Activated T-cell treated with anti-CD3 and anti-CD28 coated beads for 48 hours (primary cell): ENCODE data around the gene CALY.

ENCODE experiments used
- DNase-seq: peaks from one replicate; pipeline ENCODE4 v3.0.0-alpha.2; 2020; ENCODE audit warnings: low read depth

Gene CALY

DNA sequence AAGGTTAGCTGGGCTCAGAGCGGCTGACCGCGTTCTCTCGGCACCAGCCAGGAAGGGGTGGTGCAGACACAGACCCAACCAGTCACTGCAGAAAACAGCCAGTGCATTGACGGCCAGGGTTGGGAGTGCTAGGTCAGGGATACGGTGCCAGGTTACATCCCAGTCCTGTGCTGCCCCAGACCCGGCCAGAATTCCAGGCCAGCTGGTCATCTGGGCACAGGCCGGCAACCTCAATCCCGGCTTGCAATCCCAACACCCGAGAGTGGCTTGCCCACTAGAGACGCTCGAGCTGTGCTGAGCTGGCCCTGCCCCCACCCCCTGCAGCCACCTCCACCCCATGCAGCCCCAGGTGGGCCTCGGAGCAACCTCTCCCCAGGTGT is 14.2 kb upstream of the CALY start:
- no peak for DNase-seq

DNA sequence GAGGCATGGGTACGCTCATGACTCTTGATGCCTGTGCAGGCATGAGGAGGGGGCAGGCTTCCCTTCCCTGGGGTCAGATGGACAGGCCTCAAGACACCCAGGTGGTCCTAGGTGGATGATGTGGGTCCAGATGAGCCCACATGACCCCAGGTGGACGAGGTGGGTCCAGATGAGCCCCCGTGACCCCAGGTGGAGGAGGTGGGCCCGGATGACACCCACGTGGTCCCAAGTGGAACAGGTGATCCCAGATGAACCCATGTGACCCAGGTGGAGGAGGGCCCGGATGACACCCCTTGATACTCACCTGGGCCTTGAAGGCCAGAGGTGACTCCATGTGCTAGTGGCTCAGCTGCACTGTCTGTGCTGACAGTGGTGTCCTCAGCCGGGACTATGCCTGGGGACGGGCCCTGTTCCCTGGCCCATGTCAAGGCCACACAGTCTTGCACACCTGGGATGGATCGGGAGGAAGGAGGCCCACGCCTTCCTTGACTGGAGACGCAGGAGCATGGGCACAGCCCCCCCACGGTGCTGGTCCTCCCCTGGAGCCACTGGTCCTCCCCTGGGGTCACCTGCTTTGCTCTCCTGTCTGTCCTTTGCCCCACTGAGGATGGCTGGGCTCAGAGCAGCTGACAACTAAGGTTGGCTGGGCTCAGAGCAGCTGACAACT is 13.7 kb upstream of the CALY start:
- no peak for DNase-seq

DNA sequence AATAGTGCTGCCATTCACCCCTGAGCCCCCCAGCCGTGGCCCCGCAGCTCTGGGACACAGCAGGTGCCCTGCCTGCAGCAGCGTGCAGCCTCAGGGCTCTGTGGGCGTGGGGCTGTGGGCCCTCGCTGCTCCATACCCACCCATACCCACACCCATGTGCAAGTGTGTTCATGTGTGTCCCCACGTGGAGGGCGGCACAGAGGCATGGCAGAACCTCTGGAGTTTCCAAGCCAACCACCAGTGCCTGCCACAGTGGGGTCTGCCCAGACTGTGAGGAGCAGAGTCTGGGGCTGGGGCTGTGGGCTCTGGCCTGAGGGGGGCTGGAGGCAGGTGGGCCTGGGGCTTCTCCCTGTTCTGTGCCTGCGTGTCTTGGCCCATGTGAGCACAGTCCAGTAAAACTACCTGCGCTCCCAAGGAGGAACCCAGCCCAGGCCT is 12.9 kb upstream of the CALY start:
- no peak for DNase-seq

DNA sequence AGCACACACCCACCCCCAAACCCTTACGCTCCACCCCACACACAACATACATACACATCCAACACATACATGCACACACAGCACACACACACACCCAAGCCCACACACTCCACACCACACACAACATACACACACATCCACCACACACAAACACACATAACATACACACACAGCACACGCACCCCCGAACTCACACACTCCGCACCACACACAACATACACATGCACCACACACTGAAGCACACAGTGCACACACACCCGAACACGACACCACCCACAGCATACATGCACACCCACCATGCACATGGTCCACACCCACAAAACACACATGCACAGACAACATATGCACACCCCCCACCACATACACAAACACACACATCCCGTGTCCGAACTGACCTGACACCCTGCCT is 12.5 kb upstream of the CALY start:
- no peak for DNase-seq

DNA sequence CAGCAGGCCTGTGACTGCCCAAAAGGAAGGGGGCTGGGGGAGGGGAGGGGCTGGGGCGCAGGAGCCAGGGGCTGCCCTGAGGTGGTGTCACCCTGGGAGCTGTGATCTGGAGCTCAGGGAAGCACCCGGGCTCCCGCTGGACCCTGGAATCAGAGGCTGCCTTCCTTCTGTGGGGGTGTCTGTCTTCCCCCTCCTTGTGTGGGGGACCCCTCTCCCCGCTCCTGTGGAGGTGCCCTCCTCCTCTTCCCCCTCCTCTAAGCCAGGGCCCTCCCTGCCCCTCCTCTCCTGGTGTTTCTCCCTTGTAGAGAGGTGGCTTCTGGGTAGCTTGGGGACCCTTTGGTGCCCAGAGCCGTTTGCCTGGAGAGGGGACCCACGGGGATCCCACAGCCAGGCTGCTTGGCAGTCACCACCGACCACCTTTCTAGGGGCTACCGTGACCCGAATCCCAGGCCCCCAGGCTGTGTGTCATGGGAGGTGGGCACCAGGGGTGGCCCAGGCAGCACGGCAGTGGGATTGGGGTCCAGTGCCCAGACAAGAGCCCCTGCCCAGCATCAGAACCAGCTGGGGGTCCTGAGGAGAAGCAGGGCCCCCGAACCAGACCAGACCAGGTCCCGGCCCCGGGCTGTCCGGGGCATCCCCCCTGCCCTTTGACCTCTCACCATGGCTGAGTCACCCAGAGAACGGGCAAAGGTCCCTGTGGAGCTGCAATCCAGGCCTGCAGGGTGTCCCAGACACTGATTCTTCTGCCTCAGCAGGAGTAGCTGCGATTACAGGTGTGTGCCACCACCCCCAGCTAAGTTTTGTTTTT is 11.2 kb upstream of the CALY start:
- DNase-seq = no peak

DNA sequence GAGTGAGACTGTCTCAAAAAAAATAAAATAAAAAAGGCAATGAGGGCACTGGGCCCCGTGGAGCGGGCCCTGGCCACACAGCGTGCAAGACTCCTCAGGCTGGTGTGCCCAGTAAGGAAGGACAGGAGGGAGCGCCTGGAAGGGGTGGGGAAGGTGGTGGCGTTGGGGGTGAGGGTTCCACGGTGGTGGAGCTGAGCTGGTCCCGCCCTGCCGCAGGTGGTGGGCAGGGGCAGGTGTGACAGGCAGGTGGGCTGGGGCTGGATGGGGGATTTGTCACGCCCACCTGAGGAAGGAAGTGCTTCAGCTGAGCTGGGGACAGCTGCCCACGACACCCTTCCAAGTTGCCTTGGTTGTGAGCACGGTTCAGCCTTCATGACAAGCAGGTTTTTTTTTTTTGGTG is 9.7 kb upstream of the CALY start:
- no peak for DNase-seq

DNA sequence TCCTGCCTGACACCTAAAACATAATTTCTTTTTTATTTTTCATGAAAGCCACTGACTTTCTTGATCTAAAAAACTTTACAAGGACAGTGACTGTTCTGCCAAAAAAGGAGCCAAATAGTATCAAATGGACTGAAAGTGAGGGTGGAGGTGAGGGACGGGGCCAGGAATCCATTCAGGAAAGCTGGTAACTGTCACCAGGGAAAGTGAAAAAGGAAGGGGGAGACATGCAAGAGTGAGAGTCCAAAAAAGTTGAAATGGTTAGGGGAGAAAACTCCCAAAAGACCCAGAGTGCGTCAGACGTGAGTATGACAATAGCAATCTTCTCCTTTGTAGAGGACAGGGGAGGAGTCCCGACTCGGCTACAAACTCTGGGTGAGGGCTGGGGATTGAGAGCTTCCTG is 7.5 kb upstream of the CALY start:
- no peak for DNase-seq

DNA sequence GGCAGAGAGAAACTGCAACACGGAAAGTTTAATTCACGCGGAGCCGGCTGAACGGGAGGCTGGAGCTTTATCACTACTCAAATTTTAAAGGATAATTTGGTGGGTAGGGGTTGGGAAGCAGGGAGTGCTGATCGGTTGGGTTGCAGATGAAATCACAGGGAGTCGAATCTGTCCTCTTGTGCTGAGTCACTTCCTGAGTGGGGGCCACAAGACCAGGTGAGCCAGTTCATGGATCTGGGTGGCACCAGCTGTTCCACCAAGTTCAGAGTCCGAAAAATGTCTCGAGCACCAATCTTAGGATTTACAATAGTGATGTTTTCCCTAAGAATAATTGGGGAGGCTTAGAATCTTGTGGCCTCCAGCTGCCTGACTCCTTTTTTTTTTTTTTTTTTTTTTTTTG is 6.9 kb upstream of the CALY start:
- DNase-seq = no peak

DNA sequence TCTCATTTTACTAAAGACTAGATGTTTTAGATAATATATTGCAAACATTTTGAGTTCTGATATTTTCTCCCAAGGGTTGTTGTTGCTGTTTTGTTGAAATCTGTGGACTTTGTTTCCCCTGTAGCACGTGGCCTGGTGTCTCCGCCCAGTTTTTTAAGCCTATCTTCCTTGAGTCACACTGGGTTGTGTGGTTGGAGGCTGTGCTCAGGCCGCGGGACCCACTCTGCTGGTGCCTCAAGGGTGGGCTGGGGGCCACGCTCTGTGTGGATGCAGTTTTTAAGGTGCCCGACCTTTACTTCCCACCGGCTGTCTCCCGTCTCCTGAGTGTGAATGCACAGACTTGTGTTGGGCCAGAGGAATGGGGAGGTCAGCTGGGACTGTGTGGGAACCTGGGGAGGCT is 6.2 kb upstream of the CALY start:
- DNase-seq = no peak

DNA sequence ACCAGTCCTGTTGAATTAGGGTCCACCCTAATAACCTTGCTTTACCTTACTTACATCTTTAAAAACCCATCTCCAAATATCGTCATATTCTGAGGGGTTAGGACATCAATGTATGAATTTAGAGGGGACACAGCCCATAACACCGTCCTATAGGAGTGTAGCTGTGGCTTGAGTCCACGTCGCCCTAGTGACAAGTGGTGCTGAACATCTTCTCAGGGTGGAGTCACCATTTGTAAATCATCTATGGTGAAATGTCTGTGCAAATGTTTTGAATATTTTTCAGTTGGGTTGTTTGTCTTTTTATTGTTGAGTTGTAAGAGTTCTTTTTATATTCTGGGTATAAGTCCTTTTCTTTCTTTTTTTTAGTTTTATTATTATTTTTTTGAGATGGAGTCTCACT is 5.3 kb upstream of the CALY start:
- no peak for DNase-seq

DNA sequence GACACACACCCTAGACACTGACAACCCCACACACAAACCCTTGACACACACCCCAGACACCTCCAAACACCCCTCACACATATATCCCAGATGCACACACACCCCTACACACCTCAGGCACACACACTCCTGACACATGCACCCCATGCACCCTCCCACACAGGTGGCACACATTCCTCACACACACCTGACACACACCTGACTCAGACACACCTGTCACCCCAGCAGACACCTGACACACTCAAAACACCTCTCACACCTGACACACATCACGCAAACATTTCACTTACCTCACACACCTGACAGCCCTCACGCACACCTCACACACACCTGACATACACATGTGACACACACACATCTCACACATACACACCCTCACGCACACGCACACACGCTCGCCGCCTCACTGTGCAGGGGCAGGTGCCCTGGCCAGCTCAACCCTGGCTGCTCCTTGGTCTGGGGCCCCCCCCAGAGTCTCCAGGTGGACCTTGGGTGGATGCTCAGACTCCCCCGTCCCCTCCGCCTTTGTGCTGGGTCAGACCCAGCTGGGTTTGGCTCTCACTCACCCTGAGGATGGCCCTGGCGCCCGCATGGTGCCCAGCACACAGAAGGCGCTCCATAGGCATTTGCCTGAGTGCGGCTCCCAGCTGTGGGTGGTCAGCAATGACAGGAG is 3.1 kb upstream of the CALY start:
- DNase-seq = no peak

DNA sequence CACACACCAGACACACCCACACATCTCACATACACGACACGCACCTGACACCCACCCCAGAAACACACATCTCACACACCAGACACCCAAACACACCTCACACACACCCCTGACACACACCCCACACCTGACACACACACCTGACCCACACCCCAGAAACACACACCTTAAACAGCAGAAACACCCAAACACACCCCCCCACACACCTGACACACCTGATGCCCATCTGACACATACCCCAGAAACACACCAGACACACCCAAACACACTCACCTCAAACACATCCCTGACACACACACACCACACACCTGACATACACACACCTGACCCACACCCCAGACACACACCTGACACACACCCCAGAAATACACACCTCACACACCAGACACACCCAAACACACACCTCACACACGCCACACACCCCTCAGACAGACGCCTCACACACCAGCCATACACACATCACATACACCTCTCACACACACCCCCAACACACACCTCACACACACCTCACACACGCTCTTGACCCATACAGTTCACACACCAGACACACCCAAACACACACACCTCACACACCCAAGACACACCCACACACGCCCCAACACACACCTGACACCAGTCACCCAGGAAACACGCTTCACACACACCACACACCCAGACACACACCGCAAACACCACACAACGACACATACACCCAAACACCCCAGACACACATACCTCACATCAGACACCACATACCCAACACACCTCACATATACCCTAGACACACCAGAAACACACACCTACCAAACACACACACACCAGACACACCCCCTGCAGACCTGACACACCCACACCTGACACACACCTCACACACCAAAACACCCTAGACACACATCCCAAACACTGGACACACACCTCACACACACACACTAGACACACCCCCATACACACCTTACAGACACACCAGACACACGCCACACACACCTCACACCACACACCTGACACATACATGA is 1.7 kb upstream of the CALY start:
- DNase-seq = no peak

DNA sequence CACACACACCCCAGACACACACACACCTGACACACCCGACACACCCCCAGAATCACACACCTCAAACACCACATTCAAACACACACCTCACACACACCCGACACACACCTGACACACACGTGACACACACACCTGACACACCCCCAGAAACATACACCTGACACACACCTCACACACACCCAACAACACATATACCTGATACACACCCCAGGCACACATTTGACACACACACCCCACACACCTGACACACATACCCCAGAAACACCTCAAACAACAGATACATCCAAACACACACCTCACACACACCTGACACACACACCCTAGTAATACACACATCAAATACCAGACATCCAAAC is 652 bp upstream of the CALY start:
- no peak for DNase-seq

DNA sequence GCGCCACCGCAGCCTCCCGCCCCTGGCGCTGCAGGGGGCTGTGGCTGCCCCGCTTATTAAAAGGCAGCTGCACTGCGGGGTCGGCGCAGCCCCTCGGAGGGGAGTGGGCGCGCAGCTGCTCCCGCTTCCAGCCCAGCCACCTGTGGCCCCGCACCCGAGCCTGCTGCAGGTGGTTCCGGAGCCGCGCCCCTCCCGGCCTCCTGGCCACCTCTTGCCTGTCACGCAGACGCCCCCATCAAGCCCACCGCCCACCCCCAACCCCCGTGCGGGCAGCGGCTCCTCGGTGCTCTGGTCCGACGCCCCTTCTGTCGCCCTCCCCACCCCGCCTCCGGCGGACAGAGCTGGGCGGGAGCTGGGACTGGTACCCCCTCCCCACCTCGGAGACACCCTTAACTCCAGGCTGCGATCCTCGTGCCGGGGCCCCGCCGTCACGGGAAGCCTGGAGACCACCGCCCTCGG is 549 bp downstream of the CALY start:
- no peak for DNase-seq

DNA sequence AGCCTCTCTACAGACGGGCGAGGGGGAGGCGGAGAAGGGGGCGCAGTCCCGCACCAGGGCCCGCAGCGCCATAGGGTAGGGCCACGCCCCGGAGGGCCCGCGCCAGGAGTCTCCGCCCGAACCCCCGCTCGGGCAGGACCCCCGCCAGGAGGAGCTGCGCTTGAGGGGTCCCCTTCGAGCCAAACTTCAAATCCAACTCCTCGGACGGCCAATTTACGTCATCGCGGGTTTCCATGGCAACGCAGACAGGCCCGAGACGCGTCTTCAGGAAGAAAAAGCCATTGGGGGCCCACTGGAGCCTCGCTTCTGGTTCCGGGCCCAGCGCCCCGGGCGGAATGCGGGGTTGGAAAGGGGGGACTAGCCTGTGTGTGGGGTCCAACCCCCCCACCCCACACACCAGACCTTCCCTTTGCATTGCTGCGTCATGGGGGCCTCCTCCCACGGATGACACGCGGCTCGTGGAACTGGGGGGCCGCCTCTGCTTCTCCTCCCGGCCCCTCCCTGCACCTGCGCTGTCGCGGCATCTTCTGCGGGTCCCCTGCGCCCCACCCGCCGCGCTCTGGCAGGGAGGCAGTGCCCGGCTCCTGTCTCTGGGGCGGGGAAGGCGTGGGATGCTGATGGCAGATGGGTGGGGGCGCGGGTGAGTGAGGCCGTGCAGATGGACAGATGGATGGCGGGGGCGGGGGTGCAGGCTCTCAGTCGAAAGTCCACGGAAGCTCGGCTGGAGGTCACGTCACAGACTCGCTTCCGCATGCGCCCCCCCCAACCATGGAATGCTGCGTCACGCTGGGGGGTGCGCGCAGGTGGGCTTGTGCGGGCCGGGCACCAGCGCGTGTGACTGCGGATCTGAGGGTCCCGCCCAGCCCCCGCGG is 1.2 kb downstream of the CALY start:
- peak; percentile 66 for DNase-seq

DNA sequence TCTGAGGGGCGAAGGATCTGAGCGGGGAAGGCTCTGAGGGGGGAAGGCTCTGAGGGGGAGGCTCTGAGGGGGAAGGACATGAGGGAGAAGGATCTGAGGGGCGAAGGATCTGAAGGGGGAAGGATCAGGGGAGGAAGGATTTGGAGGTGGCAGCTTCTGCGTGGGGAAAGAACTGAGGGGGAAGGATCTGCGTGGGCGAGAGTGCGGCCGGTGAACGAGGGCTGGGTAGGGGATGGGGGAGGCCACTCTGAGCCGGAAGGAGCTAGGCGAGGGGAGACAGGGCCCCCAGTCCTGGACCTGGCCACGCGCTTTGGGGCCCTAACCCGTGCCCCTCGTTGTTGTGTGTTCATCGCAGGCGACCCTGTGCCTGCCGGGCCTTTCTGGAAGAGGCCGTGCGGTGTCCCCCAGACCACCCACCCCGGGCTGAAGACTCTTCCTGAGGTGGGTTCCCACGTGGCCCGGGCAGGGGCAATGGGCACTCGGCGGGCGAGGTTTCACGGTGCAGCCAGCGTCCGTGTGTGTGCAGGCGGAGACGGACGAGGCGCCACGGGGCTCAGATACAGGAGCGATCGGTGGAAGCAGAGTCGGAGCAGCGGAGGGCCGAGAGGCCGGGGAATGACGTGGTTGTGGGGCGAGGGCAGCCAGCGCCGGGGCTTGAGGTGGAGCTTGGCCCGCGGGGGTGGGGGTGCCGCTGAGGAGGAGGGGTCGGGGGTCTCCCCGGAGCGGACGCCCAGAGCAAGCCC is 2.0 kb downstream of the CALY start:
- DNase-seq = no peak

DNA sequence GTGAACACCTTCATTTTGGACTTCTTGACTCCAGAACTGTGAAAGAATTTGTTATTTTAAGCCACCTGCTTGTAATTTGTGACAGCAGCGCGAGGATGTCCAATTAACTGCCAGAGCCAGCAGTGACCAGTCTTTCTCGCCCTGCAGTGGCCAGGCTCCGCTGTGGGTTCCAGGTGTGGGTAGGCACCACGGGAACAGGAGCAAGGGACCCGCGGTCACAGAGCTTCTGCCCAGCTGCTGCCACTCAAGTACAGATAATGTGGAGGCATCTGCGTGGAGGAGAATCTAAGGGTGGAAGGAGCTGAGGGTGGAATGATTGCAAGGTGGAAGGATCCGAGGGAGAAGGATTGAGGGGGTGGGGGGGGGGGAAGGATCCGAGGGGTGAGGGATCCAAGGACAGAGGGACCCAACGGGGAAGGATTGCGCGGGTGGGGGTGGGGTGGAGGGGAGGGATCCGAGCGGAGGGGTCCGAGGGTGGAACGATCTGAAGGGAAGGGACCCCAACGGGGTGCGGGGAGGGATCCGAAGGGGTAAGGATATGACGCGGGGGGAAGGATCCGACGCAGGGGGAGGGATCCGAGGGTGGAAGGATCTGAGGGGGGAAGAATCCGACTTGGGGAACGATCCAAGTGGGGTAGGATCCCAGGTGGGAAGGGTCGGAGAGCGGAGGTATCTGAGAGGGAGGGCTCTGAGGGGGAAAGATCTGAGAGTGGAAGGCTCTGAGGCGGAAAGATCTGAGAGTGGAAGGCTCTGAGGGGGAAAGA is 3.6 kb downstream of the CALY start:
- no peak for DNase-seq

DNA sequence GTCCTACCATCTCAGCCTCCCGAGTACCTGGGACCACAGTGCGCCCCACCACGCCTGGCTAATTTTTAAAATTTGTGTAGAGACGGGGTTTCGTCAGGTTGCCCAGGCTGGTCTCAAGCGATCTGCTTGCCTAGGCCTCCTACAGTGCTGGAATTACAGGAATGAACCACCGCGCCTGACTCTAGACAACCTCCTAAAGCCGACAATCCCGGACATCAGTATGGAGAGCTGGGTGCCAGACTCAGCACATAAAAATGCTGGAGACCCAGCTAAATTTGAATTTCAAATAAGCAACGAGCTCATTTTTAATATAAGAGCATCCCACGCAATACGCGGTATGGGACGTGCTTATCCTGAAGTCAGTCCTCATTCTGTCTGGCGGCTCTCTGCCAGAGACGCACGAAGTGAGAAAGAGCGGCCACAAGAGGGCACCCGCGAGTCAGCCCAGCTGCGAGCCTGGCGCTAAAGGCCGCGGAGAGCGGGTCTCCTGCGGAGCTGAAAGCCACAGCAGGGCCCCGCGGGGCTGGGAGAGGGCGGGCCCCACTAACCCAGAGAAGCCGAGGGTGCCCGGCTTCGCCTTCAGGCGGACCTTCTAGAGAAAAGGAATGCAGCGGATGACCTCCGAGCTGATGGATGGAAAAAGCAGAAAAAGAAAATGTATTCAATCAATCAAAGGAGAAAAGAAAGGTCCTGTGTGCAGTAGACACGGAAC is 7.0 kb downstream of the CALY start:
- peak; percentile 85 for DNase-seq
